WI38 (cell line): ENCODE results near the gene CEP162.
"Not testable (repeated sequence)": the region's sequence is repeated elsewhere in the genome, so short reads cannot be mapped to it uniquely, and the experiment has no call there.

Experiments used
- H3K4me3 ChIP-seq: 2 replicates; pipeline ENCODE4 v1.5.1; 2011; ENCODE audit warnings: low read depth, mild to moderate bottlenecking, control low read depth, low read length
- CTCF ChIP-seq: IDR thresholded peaks from 2 replicates; pipeline ENCODE4 v1.5.1; 2012; ENCODE audit warnings: low read depth, mild to moderate bottlenecking, control low read depth, low read length

Gene CEP162

GRCh38 chr6:84255641-84256040 is 28.2 kb upstream of the CEP162 start:
- no peak for TF ChIP-seq CTCF
- no peak overlapping the region for H3K4me3 ChIP-seq

- no peak overlapping the region for H3K4me3 ChIP-seq
- TF ChIP-seq CTCF: no peak
Measured at GRCh38 chr6:84253380-84253779, 25.9 kb upstream of the CEP162 start.

GRCh38 chr6:84251891-84252539 is 24.6 kb upstream of the CEP162 start:
- no peak for TF ChIP-seq CTCF

GRCh38 chr6:84249724-84250123 is 22.3 kb upstream of the CEP162 start:
- no peak overlapping the region for H3K4me3 ChIP-seq
- no peak for TF ChIP-seq CTCF

More at GRCh38 chr6:84251891-84252539, 24.6 kb upstream of the CEP162 start:
- H3K4me3 ChIP-seq: no peak overlapping the region

GRCh38 chr6:84244416-84245081 is 17.1 kb upstream of the CEP162 start:
- not testable (repeated sequence) for H3K4me3 ChIP-seq

GRCh38 chr6:84243240-84243639 is 15.8 kb upstream of the CEP162 start:
- no peak overlapping the region for H3K4me3 ChIP-seq
- no peak for TF ChIP-seq CTCF

GRCh38 chr6:84242265-84242664 is 14.8 kb upstream of the CEP162 start:
- no peak overlapping the region for H3K4me3 ChIP-seq
- TF ChIP-seq CTCF: no peak

- no peak for TF ChIP-seq CTCF
- H3K4me3 ChIP-seq: peak overlapping the region; percentile 98
Measured at GRCh38 chr6:84228198-84228543, 728 bp upstream of the CEP162 start.
